Adrenal gland (tissue), 5 donors: ENCODE data around the gene CTXN3.

Experiments used
- CTCF ChIP-seq, 6 experiments: fragments of 450-650 bp in 4 of 6; fragments of 200-600 bp in 2 of 6; sonication (generic) in 1 of 6; IDR thresholded peaks; 1 replicate in 5 of 6; 2 replicates in 1 of 6; pipeline versions ENCODE4 v1.5.1 to v1.8.0; 2016 to 2021; ENCODE audit warnings: antibody characterized with exemption in 6 of 6, mild to moderate bottlenecking in 2 of 6, moderate library complexity in 1 of 6
- POLR2A ChIP-seq, 2 donors: fragments of 450-650 bp; IDR thresholded peaks; one replicate each; pipeline ENCODE4 v1.6.1; 2017; ENCODE audit warnings: antibody characterized with exemption in 2 of 2, mild to moderate bottlenecking in 2 of 2, moderate library complexity in 1 of 2
- donor health status: DM: no; HTN: no; CAD: no.

- TF ChIP-seq CTCF (IDR thresholded peaks at IDR 0.05) (no peak), POLR2A (IDR thresholded peaks at IDR 0.05) (no peak)
These were observed 33.0 kb upstream of the CTXN3 start for GRCh38 chr5:127615916-127616315.
